Fibroblast of gingiva (primary cell): Measurements from ENCODE around the gene UBE2J2.

ENCODE experiments used
- DNase-seq: peaks from one replicate; pipeline ENCODE4 v3.0.0-alpha.2; 2011; ENCODE audit warnings: low read depth

UBE2J2 gene

GRCh38 chr1:1211541-1212441 is 61.9 kb downstream of the UBE2J2 start:
- no peak for DNase-seq

- no peak for DNase-seq
These were observed 62.7 kb downstream of the UBE2J2 start for GRCh38 chr1:1210726-1211540.

GRCh38 chr1:1208713-1209433 is 64.8 kb downstream of the UBE2J2 start:
- no peak for DNase-seq

- no peak for DNase-seq
These were observed 66.1 kb downstream of the UBE2J2 start for GRCh38 chr1:1207571-1207892.

DNA sequence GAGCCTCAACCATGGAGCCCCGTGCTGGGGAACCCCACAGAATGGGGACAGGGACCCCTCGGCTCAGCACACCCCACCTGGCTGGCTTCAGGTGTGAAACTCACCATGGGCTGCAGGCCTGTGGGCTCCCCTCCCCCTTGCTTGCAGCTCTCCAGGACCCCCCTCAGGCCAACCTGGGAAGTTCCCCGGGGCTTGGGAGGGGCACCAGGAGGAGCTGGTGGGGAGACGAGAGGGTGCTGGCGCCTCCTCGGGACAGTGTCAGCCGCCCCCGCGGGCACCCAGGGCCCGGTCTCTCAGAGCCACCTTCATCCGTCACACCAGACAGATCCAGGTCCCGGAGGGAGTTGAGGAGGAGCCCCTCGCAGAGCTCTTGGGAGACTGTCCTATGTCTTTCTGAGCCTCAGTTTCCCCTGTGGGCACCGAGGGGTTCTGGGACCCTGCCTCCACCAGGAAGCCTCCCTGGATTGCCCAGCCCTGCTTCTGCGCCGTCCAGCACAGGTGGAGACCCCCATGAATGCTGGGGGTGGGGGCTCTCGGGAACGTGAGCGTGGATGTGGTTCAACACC is 66.6 kb downstream of the UBE2J2 start:
- DNase-seq: no peak

DNA sequence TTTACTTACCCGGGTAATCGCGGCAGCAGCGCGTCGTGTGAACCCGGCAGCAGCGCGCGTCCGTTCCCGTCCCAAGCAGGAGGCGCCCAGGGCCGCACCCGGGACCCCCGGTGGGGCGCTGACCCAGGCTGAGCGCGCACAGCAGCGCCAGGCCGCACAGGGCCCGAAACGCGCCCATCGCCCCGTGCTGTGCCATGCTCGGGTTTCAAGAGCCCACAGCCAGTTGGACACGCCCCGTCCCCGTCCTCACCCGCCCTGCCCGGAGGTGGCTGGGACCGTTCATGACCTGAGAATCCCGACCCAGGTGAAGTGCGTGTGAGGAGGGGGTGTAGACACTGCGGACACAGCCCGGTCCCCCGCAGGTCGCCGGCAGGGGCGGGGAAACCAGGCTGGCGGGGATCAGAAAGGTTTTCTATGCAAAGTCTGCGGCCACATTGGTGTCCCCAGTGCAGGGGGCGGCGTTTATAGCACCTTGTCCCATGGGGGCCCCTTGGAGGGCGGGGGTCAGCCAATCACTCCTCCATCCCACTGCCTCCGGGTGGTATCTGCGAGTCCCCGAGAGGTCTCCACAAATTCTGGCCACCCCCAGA is 67.2 kb downstream of the UBE2J2 start, which contains the start of gene TNFRSF18:
Gene TNFRSF18, minus strand, starts transcription at position 217 of the 590 bp plus-strand sequence. Its CDS starts 21 bp downstream, at position 196.
- DNase-seq: no peak

- no peak for DNase-seq
These were observed 67.8 kb downstream of the UBE2J2 start for GRCh38 chr1:1205769-1206375.

DNA sequence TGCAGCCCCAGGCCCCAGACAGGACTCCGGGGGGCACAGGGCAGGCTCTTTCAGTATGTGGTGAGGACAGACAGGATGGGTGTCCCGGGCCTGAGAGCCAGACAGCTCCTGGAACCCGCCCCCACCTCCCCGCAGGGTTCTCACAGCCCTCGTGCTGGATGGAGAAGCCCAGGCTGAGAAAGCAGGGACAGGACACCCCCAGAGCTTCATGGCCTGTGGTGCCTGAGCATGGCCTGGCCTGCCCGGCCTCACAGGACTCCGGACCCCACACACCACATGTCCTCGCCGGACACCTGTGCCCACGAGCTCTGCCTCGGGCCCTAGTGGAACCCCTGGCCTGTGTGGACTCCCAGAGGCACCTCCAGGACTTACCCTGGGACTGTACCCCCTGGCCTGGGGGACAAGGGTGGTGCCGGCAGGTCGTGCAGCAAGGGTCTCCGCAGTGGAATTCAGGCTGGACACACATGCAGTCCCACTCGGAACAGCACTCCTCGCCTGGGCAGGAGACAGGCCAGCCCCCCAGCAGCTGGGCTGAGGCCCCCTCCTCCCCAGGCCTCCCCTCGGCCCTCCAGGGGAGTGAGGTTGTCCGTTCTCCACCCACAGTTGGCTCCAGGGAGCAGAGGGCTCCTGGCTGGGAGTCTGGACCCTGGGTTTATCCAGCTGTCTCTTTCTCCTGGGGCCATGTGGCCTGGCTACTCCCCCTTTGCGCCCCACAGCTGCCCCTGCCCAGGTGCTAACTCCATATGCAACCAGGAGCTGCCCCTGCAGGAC is 68.5 kb downstream of the UBE2J2 start:
- no peak for DNase-seq

- no peak for DNase-seq
These were observed 69.2 kb downstream of the UBE2J2 start for GRCh38 chr1:1204425-1204920.
